Measurements from ENCODE around the gene B3GNT5.

B3GNT5 gene

DNA sequence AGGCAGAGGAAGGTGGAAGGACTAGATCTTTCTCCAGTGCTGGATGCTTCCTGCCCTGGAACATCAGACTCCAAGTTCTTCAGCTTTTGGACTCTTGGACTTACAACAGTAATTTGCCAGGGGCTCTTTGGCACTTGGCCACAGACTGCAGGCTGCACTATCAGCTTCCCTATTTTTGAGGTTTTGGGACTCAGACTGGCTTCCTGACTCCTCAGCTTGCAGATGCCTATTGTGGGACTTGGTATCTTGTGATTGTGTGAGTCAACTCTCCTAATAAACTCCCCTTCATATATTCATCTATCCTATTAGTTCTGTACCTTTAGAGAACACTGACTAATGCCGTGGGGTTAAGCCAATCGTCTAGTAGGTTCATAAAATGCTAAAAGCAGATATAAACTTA is 8.8 kb upstream of the B3GNT5 start:
- TF ChIP-seq, protein P1, sequence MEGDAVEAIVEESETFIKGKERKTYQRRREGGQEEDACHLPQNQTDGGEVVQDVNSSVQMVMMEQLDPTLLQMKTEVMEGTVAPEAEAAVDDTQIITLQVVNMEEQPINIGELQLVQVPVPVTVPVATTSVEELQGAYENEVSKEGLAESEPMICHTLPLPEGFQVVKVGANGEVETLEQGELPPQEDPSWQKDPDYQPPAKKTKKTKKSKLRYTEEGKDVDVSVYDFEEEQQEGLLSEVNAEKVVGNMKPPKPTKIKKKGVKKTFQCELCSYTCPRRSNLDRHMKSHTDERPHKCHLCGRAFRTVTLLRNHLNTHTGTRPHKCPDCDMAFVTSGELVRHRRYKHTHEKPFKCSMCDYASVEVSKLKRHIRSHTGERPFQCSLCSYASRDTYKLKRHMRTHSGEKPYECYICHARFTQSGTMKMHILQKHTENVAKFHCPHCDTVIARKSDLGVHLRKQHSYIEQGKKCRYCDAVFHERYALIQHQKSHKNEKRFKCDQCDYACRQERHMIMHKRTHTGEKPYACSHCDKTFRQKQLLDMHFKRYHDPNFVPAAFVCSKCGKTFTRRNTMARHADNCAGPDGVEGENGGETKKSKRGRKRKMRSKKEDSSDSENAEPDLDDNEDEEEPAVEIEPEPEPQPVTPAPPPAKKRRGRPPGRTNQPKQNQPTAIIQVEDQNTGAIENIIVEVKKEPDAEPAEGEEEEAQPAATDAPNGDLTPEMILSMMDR (IDR thresholded peaks at IDR 0.05; ENCODE audit: low read depth, low read length, poor library complexity, severe bottlenecking) = no peak
- no peak for TF ChIP-seq EZH2phosphoT487 (IDR thresholded peaks at IDR 0.05; ENCODE audit: borderline replicate concordance, low read length)
- H3K36me3 ChIP-seq (ENCODE audit: control insufficient read depth, low read length) = no peaks in the 10 kb centered on the region
- no peak overlapping the region for H3K27ac ChIP-seq (ENCODE audit: low read depth, low read length)

DNA sequence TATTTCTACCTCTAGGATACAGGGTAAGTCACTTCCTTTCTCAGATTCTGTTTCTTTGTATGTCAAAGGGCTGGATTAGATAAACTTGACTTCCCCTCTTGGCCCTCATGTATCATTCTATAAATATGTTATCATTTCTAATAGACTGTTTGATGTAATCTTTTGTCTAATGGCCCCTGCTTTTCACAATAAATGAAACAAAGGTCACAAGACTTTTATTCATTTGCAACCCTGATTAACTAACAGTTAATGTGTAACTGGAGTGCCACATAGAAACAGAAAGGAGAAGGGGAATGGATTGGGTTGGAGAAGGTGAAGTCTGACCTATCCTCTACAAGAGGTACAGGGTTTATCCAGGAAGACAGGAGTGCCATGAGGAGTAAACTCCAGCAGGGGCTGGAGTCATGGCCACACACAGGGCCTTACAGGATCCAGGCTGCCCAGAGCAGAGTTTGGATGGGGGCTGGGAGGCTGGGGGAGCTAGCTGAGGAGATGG is 8.0 kb upstream of the B3GNT5 start:
- H3K27ac ChIP-seq (ENCODE audit: low read depth, low read length) = no peak overlapping the region
- no peak for TF ChIP-seq EZH2phosphoT487 (IDR thresholded peaks at IDR 0.05; ENCODE audit: borderline replicate concordance, low read length)
- TF ChIP-seq, protein P1 (IDR thresholded peaks at IDR 0.05; ENCODE audit: low read depth, low read length, poor library complexity, severe bottlenecking) = no peak
- H3K36me3 ChIP-seq (ENCODE audit: control insufficient read depth, low read length) = no peaks in the 10 kb centered on the region
- H3K27me3 ChIP-seq (ENCODE audit: control insufficient read depth, low read length) = peaks cover 4% of the 10 kb centered on the region; the same call in 1 of the 2 replicates
- no peaks in the 10 kb centered on the region for H3K79me2 ChIP-seq (ENCODE audit: control insufficient read depth, low read length)
- no peaks in the 10 kb centered on the region for H3F3A ChIP-seq (ENCODE audit: control insufficient read depth, insufficient read depth)
- H3K4me3 ChIP-seq (ENCODE audit: low read length) = no peak overlapping the region
- H3K9me2 ChIP-seq (replicated peaks; ENCODE audit: control insufficient read depth, low read length) = no peaks in the 10 kb centered on the region
- H4K20me1 ChIP-seq (ENCODE audit: control insufficient read depth, insufficient read depth, low read depth, low read length) = no peaks in the 10 kb centered on the region
- H3K4me2 ChIP-seq (ENCODE audit: low read length) = no peak overlapping the region
- peaks cover 23% of the 10 kb centered on the region for H3K4me1 ChIP-seq (ENCODE audit: control insufficient read depth, low read length)
- peaks cover 24% of the 10 kb centered on the region for H3K9me3 ChIP-seq (ENCODE audit: control insufficient read depth, insufficient read depth, low read length)

More for the DNA sequence above, 8.8 kb upstream of the B3GNT5 start:
- H4K20me1 ChIP-seq (ENCODE audit: control insufficient read depth, insufficient read depth, low read depth, low read length) = no peaks in the 10 kb centered on the region
- no peaks in the 10 kb centered on the region for H3K79me2 ChIP-seq (ENCODE audit: control insufficient read depth, low read length)
- peaks cover 16% of the 10 kb centered on the region for H3K4me1 ChIP-seq (ENCODE audit: control insufficient read depth, low read length)
- H3K4me3 ChIP-seq (ENCODE audit: low read length) = no peak overlapping the region
- H3K9me2 ChIP-seq (replicated peaks; ENCODE audit: control insufficient read depth, low read length) = no peaks in the 10 kb centered on the region
- no peak overlapping the region for H3K4me2 ChIP-seq (ENCODE audit: low read length)
- peaks cover 4% of the 10 kb centered on the region; the same call in 1 of the 2 replicates for H3K27me3 ChIP-seq (ENCODE audit: control insufficient read depth, low read length)
- peaks cover 24% of the 10 kb centered on the region for H3K9me3 ChIP-seq (ENCODE audit: control insufficient read depth, insufficient read depth, low read length)
- H3F3A ChIP-seq (ENCODE audit: control insufficient read depth, insufficient read depth) = no peaks in the 10 kb centered on the region

DNA sequence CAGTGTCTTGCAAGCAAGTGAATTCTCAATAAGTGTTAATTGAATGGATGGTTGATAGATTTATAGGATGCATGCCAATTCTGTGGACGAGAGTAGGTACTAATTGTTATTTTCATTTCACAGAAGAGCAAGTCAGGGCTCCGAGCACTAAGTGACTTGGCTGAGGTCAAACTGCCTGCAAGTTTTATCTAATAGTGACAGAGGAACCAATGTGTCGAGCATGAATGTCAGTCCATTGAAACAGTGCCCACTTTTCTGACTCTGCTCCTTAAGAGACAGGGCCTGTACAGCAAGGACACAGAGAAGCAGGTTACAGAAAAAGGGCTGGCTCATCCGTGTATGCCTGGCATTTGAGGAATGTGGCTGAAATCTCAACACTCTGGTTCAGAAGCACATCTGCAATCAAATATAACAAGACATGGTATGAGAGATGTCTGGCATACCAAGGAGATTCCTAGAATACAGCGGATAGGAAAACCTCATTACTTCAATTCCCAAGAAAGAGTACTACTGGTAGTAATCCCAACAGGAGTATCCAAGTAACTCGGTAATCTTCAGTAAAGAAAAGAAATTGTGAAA is 6.0 kb upstream of the B3GNT5 start:
- H3K4me2 ChIP-seq (ENCODE audit: low read length) = no peak overlapping the region
- H3K4me1 ChIP-seq (ENCODE audit: control insufficient read depth, low read length) = peaks cover 23% of the 10 kb centered on the region

More for the DNA sequence above, 6.0 kb upstream of the B3GNT5 start:
- Histone ChIP-seq H3F3A (ENCODE audit: control insufficient read depth, insufficient read depth) (no peaks in the 10 kb centered on the region), H3K27me3 (ENCODE audit: control insufficient read depth, low read length) (peaks cover under 1% of the 10 kb centered on the region; the same call in 1 of the 2 replicates), H3K36me3 (ENCODE audit: control insufficient read depth, low read length) (no peaks in the 10 kb centered on the region), H3K27ac (ENCODE audit: low read depth, low read length) (no peak overlapping the region), H3K79me2 (ENCODE audit: control insufficient read depth, low read length) (no peaks in the 10 kb centered on the region), H4K20me1 (ENCODE audit: control insufficient read depth, insufficient read depth, low read depth, low read length) (no peaks in the 10 kb centered on the region), H3K4me3 (ENCODE audit: low read length) (no peak overlapping the region), H3K9me2 (replicated peaks; ENCODE audit: control insufficient read depth, low read length) (no peaks in the 10 kb centered on the region), H3K9me3 (ENCODE audit: control insufficient read depth, insufficient read depth, low read length) (peaks cover 15% of the 10 kb centered on the region)
- TF ChIP-seq, protein P1 (IDR thresholded peaks at IDR 0.05; ENCODE audit: low read depth, low read length, poor library complexity, severe bottlenecking) = no peak
- no peak for TF ChIP-seq EZH2phosphoT487 (IDR thresholded peaks at IDR 0.05; ENCODE audit: borderline replicate concordance, low read length)
